PC-9 (cell line): ENCODE data around the gene PDZD7. TPM values are rescaled to one million over a fixed set of nuclear protein-coding genes. Genes with fewer than 3 reads are reported as not detected.

ENCODE experiments used
- BruUV-seq: library from RNA; stranded (reverse); fragments of 400-500 nt; replicated peaks from 2 replicates; lab custom pipeline; 2021; lab: Mats Ljungman, UMichigan
- CTCF ChIA-PET: fragments of 300-600 bp; sonication (Branson Sonifier 250); formaldehyde crosslinking; loops from one replicate; lab custom pipeline; 2022; ENCODE audit warnings: antibody characterized with exemption; lab: Charles Lee
- POLR2A ChIA-PET: fragments of 300-600 bp; sonication (Branson Sonifier 250); formaldehyde crosslinking; loops from one replicate; lab custom pipeline; 2022; ENCODE audit warnings: antibody characterized with exemption; ENCODE audit not compliant: unreplicated experiment; lab: Charles Lee
- DNase-seq, 2 experiments: peaks; one replicate each; pipeline versions ENCODE4 v3.0.0 to v3.0.0-alpha.2; 2015 to 2022; ENCODE audit warnings: mixed read lengths in 1 of 2
- H2AFZ ChIP-seq: fragments of 200-600 bp; sonication (generic); 2 replicates; pipeline ENCODE4 v1.8.1; 2017; ENCODE audit warnings: antibody characterized with exemption
- H3F3A ChIP-seq: fragments of 200-600 bp; sonication (generic); 2 replicates; pipeline ENCODE4 v1.8.1; 2017; ENCODE audit warnings: antibody characterized with exemption, mild to moderate bottlenecking, low read depth; ENCODE audit not compliant: insufficient read depth
- H3K27ac ChIP-seq: fragments of 200-600 bp; sonication (generic); 2 replicates; pipeline ENCODE4 v1.6.1; 2016; ENCODE audit warnings: mixed run types
- H3K27me3 ChIP-seq: fragments of 200-600 bp; sonication (generic); 2 replicates; pipeline ENCODE4 v1.6.1; 2016; ENCODE audit warnings: low read depth, mixed run types; ENCODE audit not compliant: insufficient read depth
- H3K36me3 ChIP-seq: fragments of 200-600 bp; sonication (generic); 2 replicates; pipeline ENCODE4 v1.6.1; 2016; ENCODE audit warnings: low read depth, mixed run types
- H3K4me1 ChIP-seq: fragments of 200-600 bp; sonication (generic); replicated peaks from 2 replicates; pipeline ENCODE4 v1.6.1; 2016; ENCODE audit warnings: mixed run types; ENCODE audit not compliant: insufficient read depth
- H3K4me2 ChIP-seq: fragments of 200-600 bp; sonication (generic); 2 replicates; pipeline ENCODE4 v1.6.1; 2017; ENCODE audit warnings: mixed run types
- H3K4me3 ChIP-seq: fragments of 200-600 bp; sonication (generic); 2 replicates; pipeline ENCODE4 v1.6.1; 2016; ENCODE audit warnings: mixed run types
- H3K79me2 ChIP-seq: fragments of 200-600 bp; sonication (generic); 2 replicates; pipeline ENCODE4 v1.6.1; 2017; ENCODE audit warnings: low read depth, mixed run types
- H3K9me2 ChIP-seq: fragments of 200-600 bp; sonication (generic); 2 replicates; pipeline ENCODE4 v1.8.1; 2017; ENCODE audit warnings: mild to moderate bottlenecking; ENCODE audit not compliant: insufficient read depth
- H3K9me3 ChIP-seq: fragments of 200-600 bp; sonication (generic); 2 replicates; pipeline ENCODE4 v1.8.1; 2016; ENCODE audit warnings: low read depth; ENCODE audit not compliant: insufficient read depth
- H4K20me1 ChIP-seq: fragments of 200-600 bp; sonication (generic); 2 replicates; pipeline ENCODE4 v1.8.1; 2017; ENCODE audit not compliant: insufficient read depth
- CTCF ChIP-seq: fragments of 200-600 bp; sonication (generic); conservative IDR thresholded peaks from 2 replicates; pipeline ENCODE4 v1.6.1; 2017; ENCODE audit warnings: mixed run types, antibody characterized with exemption, mild to moderate bottlenecking, moderate library complexity
- EZH2 ChIP-seq: fragments of 200-600 bp; sonication (generic); IDR thresholded peaks from 2 replicates; pipeline ENCODE4 v1.8.0; 2017; ENCODE audit warnings: antibody characterized with exemption, low read depth
- intact Hi-C: fragments of 100-400 bp; cut with micrococcal nuclease; formaldehyde crosslinking; loops from one replicate; pipeline ENCODE4 v1.10.0; 2022; ENCODE audit not compliant: unreplicated experiment
- total RNA-seq: library from RNA; stranded (reverse); gene quantifications from 2 replicates; pipeline ENCODE4 v1.2.3, GENCODE V29; 2021

Gene PDZD7
- total RNA-seq, 1 experiment from 2014 or later = 2.8 TPM

- H3K27me3 ChIP-seq = no peaks in the 10 kb centered on the region
- intact Hi-C loops = no loop called here
- no peak overlapping the region for H3K4me3 ChIP-seq
- no peak overlapping the region for H3K4me2 ChIP-seq
- H4K20me1 ChIP-seq = no peaks in the 10 kb centered on the region
- H2AFZ ChIP-seq = no peak overlapping the region
- no TSS peak for BruUV-seq
- H3K9me2 ChIP-seq = no peaks in the 10 kb centered on the region
- no peak for DNase-seq
- H3K4me1 ChIP-seq = peaks cover 4% of the 10 kb centered on the region
- CTCF ChIA-PET = interaction anchor here (1.1 kb wide), 1 partner anchor 12 kb away, joined by 4 read pairs; no protein-coding TSS in a partner anchor
- H3K79me2 ChIP-seq = peaks cover 44% of the 10 kb centered on the region
- H3K27ac ChIP-seq = no peak overlapping the region
- POLR2A ChIA-PET = no interaction called here
- no peaks in the 10 kb centered on the region for H3K9me3 ChIP-seq
- no peaks in the 10 kb centered on the region for H3K36me3 ChIP-seq
- TF ChIP-seq CTCF = no peak
- no peak for TF ChIP-seq EZH2
- peaks cover under 1% of the 10 kb centered on the region; the same call in 1 of the 2 replicates for H3F3A ChIP-seq
These were observed 45.6 kb downstream of the PDZD7 start for GRCh38 chr10:100985336-100985735.

- Histone ChIP-seq H3K9me3 (no peaks in the 10 kb centered on the region), H4K20me1 (no peaks in the 10 kb centered on the region), H3K4me1 (peaks cover 4% of the 10 kb centered on the region), H2AFZ (no peak overlapping the region), H3F3A (no peaks in the 10 kb centered on the region), H3K79me2 (peaks cover 39% of the 10 kb centered on the region), H3K9me2 (no peaks in the 10 kb centered on the region), H3K27me3 (no peaks in the 10 kb centered on the region), H3K4me3 (no peak overlapping the region), H3K4me2 (no peak overlapping the region), H3K36me3 (no peaks in the 10 kb centered on the region), H3K27ac (no peak overlapping the region)
- no peak for DNase-seq
- ChIA-PET CTCF (interaction anchor here (1.1 kb wide), 1 partner anchor 12 kb away, joined by 4 read pairs; no protein-coding TSS in a partner anchor), POLR2A (no interaction called here)
- BruUV-seq = no TSS peak
- intact Hi-C loops = no loop called here
- TF ChIP-seq EZH2 (no peak), CTCF (no peak)
These were observed 46.2 kb downstream of the PDZD7 start for GRCh38 chr10:100984672-100985177.

- TF ChIP-seq EZH2 = no peak
- TF ChIP-seq CTCF = no peak
These were observed 46.9 kb downstream of the PDZD7 start for GRCh38 chr10:100983868-100984671.

More at GRCh38 chr10:100983868-100984671, 46.9 kb downstream of the PDZD7 start:
- H2AFZ ChIP-seq = no peak overlapping the region
- H3K36me3 ChIP-seq = no peaks in the 10 kb centered on the region
- ChIA-PET POLR2A (no interaction called here), CTCF (interaction anchor here (1.1 kb wide), 1 partner anchor 13 kb away, joined by 4 read pairs; no protein-coding TSS in a partner anchor)
- peaks cover 4% of the 10 kb centered on the region for H3K4me1 ChIP-seq
- intact Hi-C loops = no loop called here
- H3K79me2 ChIP-seq = peaks cover 33% of the 10 kb centered on the region
- no peak for DNase-seq
- H3K4me3 ChIP-seq = no peak overlapping the region
- no peaks in the 10 kb centered on the region for H3K27me3 ChIP-seq
- no peaks in the 10 kb centered on the region for H3K9me3 ChIP-seq
- H3F3A ChIP-seq = no peaks in the 10 kb centered on the region
- no peak overlapping the region for H3K4me2 ChIP-seq
- no peaks in the 10 kb centered on the region for H3K9me2 ChIP-seq
- BruUV-seq = no TSS peak
- H3K27ac ChIP-seq = no peak overlapping the region
- H4K20me1 ChIP-seq = no peaks in the 10 kb centered on the region
